Activated naive CD4-positive, alpha-beta T cell treated with Interleukin-2 at 50 U/mL for 16 hours (primary cell): ENCODE data around the gene KIF2C.

Experiments used
- DNase-seq: peaks from one replicate; pipeline ENCODE4 v3.0.0-alpha.2; 2020

The KIF2C gene

GRCh38 chr1:44817307-44817706 lies 77.7 kb downstream of the KIF2C start:
- no peak for DNase-seq
